ENCODE results near the gene GAB2. TPM values are rescaled to one million over a fixed set of nuclear protein-coding genes. Genes with fewer than 3 reads are reported as not detected.
"Not testable (repeated sequence)": the region's sequence is repeated elsewhere in the genome, so short reads cannot be mapped to it uniquely, and the experiment has no call there.

Gene GAB2
- total RNA-seq, 1 donor from 2014 or later: 15.9 TPM

DNA sequence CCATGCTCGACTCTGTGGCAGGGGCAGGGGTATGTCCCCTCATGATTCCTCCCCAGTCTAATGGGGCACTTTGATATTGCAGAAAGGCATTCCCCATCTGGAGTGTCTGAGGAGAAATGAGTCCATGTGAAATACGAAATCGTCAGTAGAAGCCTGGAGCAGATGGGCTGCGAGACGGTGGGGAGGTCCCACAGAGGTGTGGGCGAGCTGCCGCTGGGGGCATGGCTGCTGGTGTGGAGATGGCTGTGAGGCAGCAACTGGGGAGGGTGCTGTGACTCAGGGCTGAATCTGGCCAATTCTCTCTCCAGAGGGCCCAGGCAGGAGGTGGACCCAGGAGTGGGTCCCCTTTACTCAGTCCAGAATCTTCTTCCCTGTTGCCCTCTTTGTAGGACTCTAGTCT is 240.4 kb downstream of the GAB2 start:
- DNase-seq (ENCODE audit: low spot score): no peak
- Mint-ChIP-seq H3K4me3 (no peak overlapping the region), H3K9me3 (peaks cover 5% of the 10 kb centered on the region), H3K36me3 (ENCODE audit: low read depth) (peaks cover 40% of the 10 kb centered on the region), H3K4me1 (ENCODE audit: low read depth) (peaks cover 5% of the 10 kb centered on the region), H3K27ac (no peak overlapping the region), H3K27me3 (ENCODE audit: insufficient read depth) (no peaks in the 10 kb centered on the region)
- intact Hi-C loops (cut with micrococcal nuclease): no loop called here

DNA sequence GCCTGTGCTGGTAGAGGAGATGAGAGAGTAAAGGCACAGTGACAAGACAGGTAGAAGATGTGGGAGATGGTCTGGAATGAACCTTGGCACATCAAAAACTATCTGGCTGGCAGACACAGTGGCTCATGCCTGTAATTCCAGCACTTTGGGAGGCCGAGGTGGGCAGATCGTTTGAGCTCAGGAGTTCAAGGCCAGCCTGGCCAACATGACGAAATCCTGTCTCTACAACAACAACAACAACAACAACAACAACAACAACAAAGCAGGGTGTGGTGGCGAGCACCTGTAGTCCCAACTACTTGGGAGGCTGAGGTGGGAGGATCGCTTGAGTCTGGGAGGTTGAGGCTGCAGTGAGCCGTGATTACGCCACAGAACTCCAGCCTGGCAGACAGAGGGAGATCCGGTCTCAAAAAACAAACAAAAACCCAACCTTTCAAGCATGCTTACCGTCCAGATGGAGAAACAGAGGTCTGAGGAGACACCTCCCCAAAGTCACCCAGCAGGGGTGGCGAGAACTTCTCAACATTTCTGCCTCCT is 240.9 kb downstream of the GAB2 start:
- DNase-seq (ENCODE audit: low spot score): no peak
- H3K9me3 Mint-ChIP-seq: peaks cover 5% of the 10 kb centered on the region
- peaks cover 5% of the 10 kb centered on the region for H3K4me1 Mint-ChIP-seq (ENCODE audit: low read depth)
- H3K4me3 Mint-ChIP-seq: no peak overlapping the region
- intact Hi-C loops (cut with micrococcal nuclease): no loop called here
- no peak overlapping the region for H3K27ac Mint-ChIP-seq
- peaks cover 41% of the 10 kb centered on the region for H3K36me3 Mint-ChIP-seq (ENCODE audit: low read depth)
- H3K27me3 Mint-ChIP-seq (ENCODE audit: insufficient read depth): no peaks in the 10 kb centered on the region

- DNase-seq (ENCODE audit: low spot score); H3K27me3 Mint-ChIP-seq (ENCODE audit: insufficient read depth); H3K4me3 Mint-ChIP-seq; H3K27ac Mint-ChIP-seq; H3K9me3 Mint-ChIP-seq; H3K4me1 Mint-ChIP-seq (ENCODE audit: low read depth); intact Hi-C loops (cut with micrococcal nuclease): not testable (repeated sequence)
- peaks cover 36% of the 10 kb centered on the region for H3K36me3 Mint-ChIP-seq (ENCODE audit: low read depth)
Observed at GRCh38 chr11:78175862-78176261, 241.8 kb downstream of the GAB2 start.

DNA sequence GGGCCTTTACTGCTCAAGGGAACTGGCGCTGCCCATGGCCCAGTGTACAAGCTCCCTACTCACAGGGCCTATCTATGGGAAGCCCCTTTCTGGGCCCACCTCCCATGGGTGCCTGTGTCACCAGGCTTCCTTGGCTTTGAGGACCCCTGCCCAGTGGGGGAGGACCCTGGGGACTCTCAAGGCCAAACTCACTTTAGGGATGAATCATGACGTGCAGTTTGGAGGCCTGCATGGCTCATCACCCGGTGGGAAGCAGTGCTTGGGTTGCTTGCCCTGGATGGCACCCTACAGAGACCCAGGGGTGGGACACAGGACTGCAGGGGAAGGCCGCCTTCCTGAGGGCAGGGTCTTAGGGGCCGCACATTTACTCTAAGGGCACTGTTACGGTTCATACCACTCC is 245.7 kb downstream of the GAB2 start:
- Mint-ChIP-seq H3K27me3 (ENCODE audit: insufficient read depth) (no peaks in the 10 kb centered on the region), H3K4me3 (no peak overlapping the region), H3K4me1 (ENCODE audit: low read depth) (peaks cover 5% of the 10 kb centered on the region), H3K9me3 (no peaks in the 10 kb centered on the region), H3K27ac (no peak overlapping the region), H3K36me3 (ENCODE audit: low read depth) (peaks cover 31% of the 10 kb centered on the region)
- intact Hi-C loops (cut with micrococcal nuclease): no loop called here
- no peak for DNase-seq (ENCODE audit: low spot score)

DNA sequence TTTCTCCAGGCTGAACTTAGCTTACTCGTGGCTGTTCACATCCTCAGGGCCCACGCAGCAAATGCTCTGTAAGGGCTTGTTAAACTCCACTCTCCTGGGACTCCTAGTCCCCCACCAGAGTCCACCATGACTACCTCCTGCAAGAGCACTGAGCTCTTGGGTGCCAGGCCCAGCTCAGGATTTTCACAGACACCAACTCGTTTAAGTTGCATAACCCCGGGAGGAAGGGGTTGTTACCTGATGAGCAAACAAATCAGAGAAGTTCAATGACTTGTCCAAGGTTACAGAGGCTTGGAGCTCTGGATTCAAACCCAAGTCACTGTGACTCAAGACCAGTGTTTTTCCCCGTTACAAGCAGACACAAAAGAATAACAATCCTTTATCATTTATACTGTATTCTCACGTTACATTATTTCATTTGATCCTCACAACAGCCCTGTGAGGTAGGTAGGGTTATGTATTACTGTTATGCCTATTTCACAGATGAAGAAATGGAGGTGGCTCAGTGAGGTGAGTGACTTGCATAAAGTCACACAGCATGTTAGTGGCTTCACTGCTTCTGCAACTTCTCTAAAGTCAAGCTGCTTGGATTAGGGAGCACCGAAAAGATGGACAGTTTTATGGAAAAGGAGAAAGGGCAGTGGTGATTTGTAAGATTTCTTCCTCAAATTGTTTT is 246.6 kb downstream of the GAB2 start:
- intact Hi-C loops (cut with micrococcal nuclease): no loop called here
- no peak overlapping the region for H3K4me3 Mint-ChIP-seq
- peaks cover 25% of the 10 kb centered on the region for H3K36me3 Mint-ChIP-seq (ENCODE audit: low read depth)
- H3K9me3 Mint-ChIP-seq: no peaks in the 10 kb centered on the region
- H3K4me1 Mint-ChIP-seq (ENCODE audit: low read depth): peaks cover 5% of the 10 kb centered on the region
- no peaks in the 10 kb centered on the region for H3K27me3 Mint-ChIP-seq (ENCODE audit: insufficient read depth)
- no peak overlapping the region for H3K27ac Mint-ChIP-seq
- DNase-seq (ENCODE audit: low spot score): no peak

GRCh38 chr11:78170413-78170812 is 247.2 kb downstream of the GAB2 start:
- Mint-ChIP-seq H3K36me3 (ENCODE audit: low read depth) (peaks cover 24% of the 10 kb centered on the region), H3K4me3 (no peak overlapping the region)
- DNase-seq (ENCODE audit: low spot score): no peak

GRCh38 chr11:78168539-78169477 is 248.8 kb downstream of the GAB2 start:
- no peaks in the 10 kb centered on the region for H3K27me3 Mint-ChIP-seq (ENCODE audit: insufficient read depth)
- H3K36me3 Mint-ChIP-seq (ENCODE audit: low read depth): peaks cover 17% of the 10 kb centered on the region
- no peak overlapping the region for H3K27ac Mint-ChIP-seq

More at GRCh38 chr11:78170413-78170812, 247.2 kb downstream of the GAB2 start:
- Mint-ChIP-seq H3K4me1 (ENCODE audit: low read depth) (peaks cover 5% of the 10 kb centered on the region), H3K9me3 (no peaks in the 10 kb centered on the region), H3K27ac (no peak overlapping the region), H3K27me3 (ENCODE audit: insufficient read depth) (no peaks in the 10 kb centered on the region)
- intact Hi-C loops (cut with micrococcal nuclease): no loop called here

DNA sequence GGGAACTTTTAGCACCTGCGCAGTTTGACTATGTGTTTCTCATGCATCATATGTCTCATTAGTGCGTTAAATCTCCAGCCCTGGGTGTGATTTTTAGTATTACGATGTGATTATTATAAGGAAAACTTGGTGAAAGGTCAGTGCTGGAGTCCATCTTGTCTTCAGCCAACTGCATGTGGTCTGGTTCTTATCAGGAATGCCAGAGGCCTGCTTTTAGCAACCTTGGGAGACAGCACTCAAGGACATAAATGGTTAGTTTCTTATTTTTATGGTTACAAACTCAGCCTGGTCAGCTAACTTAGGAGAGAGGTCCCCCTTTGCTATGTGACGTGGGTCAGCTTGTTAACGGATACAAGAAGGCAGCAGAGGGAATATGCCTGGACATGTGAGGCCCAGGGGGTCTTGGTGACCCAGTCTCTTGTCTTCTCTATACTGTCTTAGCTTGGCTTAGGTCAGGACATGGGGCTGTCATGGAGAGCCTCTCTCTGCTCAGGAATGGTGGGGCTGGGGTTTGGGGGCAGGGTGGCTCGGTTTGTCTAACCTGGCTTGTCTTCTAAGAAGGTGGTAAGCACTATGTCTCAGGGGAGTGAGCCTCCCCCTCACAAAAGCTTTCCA is 250.7 kb downstream of the GAB2 start:
- no peaks in the 10 kb centered on the region for H3K27me3 Mint-ChIP-seq (ENCODE audit: insufficient read depth)
- intact Hi-C loops (cut with micrococcal nuclease): no loop called here
- peaks cover 6% of the 10 kb centered on the region for H3K36me3 Mint-ChIP-seq (ENCODE audit: low read depth)
- no peak overlapping the region for H3K27ac Mint-ChIP-seq
- H3K4me3 Mint-ChIP-seq: no peak overlapping the region
- H3K9me3 Mint-ChIP-seq: no peaks in the 10 kb centered on the region
- H3K4me1 Mint-ChIP-seq (ENCODE audit: low read depth): peaks cover 5% of the 10 kb centered on the region
- DNase-seq (ENCODE audit: low spot score): no peak

More at GRCh38 chr11:78168539-78169477, 248.8 kb downstream of the GAB2 start:
- intact Hi-C loops (cut with micrococcal nuclease): no loop called here
- Mint-ChIP-seq H3K4me3 (no peak overlapping the region), H3K9me3 (no peaks in the 10 kb centered on the region), H3K4me1 (ENCODE audit: low read depth) (peaks cover 5% of the 10 kb centered on the region)
- no peak for DNase-seq (ENCODE audit: low spot score)

Other genes starting within 250 kb of the GAB2 start
- gene KCTD21, start 229.2 kb downstream of the GAB2 start, total RNA-seq: 10.7 and 12.0 TPM in 2 replicates
- 11.8 and 14.0 TPM in 2 replicates for gene USP35, start 228.9 kb downstream of the GAB2 start, total RNA-seq
- gene NARS2, start 157.0 kb upstream of the GAB2 start, total RNA-seq: 38.2 and 38.7 TPM in 2 replicates

All from activated T-helper 1 cell treated with anti-CD3 and anti-CD28 coated beads, Interleukin-12 subunit alpha, Interleukin-12 subunit beta, Interleukin-2, Interleukin-4 antibody, amounts not matched to agents 30 ng/mL and 10 ng/mL and 1 ng/mL, durations not matched to agents 14 hours and 24 hours and 36 hours (primary cell).